ENCODE results near the gene ACO2. TPM values are rescaled to one million over a fixed set of nuclear protein-coding genes. Genes with fewer than 3 reads are reported as not detected.

Gene ACO2
- total RNA-seq, 1 donor from 2014 or later = 62.4 TPM

DNA sequence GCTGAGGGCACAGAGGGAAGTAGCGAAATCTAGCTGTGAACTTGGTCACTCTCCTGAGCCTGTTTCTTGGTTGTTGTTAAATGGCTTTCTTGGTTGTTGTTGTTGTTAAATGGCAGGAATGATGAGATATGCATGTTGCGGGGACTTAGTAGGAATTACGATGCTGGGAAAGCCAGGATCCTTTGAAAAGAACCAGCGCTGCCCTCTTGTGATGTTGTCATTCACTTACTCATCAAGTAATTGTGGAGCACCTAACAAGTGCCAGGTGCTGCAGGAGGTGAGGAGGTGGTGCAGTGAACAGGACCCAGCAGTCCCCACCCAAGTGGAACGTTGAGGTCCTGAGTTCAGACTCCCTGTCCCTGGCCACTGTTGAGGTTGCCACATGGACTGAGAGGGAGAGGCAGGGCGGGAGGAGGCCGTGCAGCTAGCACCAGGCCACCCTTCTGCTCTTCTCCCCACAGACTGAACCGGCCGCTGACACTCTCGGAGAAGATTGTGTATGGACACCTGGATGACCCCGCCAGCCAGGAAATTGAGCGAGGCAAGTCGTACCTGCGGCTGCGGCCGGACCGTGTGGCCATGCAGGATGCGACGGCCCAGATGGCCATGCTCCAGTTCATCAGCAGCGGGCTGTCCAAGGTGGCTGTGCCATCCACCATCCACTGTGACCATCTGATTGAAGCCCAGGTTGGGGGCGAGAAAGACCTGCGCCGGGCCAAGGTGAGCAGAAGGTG, 38.6 kb downstream of the ACO2 start:
- Mint-ChIP-seq H3K4me3 (ENCODE audit: unreplicated experiment) (no peak overlapping the region), H3K36me3 (ENCODE audit: low read depth) (peaks cover 4% of the 10 kb centered on the region), H3K27me3 (ENCODE audit: low read depth) (no peaks in the 10 kb centered on the region), H3K27ac (ENCODE audit: unreplicated experiment) (no peak overlapping the region), H3K9me3 (ENCODE audit: low read depth) (no peaks in the 10 kb centered on the region), H3K4me1 (ENCODE audit: low read depth) (peaks cover 12% of the 10 kb centered on the region)
- no peak for DNase-seq (ENCODE audit: low spot score)
- TF ChIP-seq, protein P1, sequence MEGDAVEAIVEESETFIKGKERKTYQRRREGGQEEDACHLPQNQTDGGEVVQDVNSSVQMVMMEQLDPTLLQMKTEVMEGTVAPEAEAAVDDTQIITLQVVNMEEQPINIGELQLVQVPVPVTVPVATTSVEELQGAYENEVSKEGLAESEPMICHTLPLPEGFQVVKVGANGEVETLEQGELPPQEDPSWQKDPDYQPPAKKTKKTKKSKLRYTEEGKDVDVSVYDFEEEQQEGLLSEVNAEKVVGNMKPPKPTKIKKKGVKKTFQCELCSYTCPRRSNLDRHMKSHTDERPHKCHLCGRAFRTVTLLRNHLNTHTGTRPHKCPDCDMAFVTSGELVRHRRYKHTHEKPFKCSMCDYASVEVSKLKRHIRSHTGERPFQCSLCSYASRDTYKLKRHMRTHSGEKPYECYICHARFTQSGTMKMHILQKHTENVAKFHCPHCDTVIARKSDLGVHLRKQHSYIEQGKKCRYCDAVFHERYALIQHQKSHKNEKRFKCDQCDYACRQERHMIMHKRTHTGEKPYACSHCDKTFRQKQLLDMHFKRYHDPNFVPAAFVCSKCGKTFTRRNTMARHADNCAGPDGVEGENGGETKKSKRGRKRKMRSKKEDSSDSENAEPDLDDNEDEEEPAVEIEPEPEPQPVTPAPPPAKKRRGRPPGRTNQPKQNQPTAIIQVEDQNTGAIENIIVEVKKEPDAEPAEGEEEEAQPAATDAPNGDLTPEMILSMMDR (IDR thresholded peaks at IDR 0.05) = no peak

DNA sequence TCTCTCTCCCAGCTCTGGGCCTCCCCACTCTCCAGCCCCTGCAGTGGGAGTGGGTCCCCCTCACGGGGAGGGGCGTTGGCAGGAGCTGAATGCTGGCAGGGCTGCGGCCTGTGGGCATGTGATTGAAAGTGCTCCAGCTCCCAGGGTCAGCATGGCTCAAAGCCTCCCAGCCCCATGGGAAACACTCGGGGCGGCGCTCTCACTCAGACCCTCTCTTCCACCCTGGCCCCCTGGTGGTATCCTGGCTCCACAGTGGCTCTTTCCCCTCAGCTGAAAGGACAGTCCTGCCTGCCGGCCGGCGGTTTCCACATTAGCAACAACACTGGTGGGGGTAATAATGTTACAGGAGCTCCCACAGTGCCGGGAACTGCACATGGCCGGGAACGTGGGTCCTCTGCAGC, 39.9 kb downstream of the ACO2 start:
- Mint-ChIP-seq H3K27ac (ENCODE audit: unreplicated experiment) (no peak overlapping the region), H3K27me3 (ENCODE audit: low read depth) (no peaks in the 10 kb centered on the region)

DNA sequence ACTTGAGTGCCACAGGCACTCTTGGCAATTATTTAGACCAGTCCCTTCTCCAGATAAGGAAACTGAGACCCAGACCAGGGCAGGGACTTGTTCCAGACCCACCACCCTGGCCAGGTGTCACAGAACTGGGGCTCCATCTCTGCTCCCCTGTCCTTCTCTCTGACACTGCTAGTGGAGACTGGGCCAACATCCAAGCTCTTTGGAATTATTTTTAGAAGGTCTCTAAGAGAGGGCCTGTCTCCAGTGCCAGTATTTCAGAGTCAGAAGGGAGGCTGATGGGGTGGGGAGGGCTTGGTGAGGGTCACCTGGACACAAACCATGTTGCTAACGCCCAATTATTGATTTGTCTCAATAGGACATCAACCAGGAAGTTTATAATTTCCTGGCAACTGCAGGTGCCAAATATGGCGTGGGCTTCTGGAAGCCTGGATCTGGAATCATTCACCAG, 42.6 kb downstream of the ACO2 start:
- H3K9me3 Mint-ChIP-seq (ENCODE audit: low read depth) = no peaks in the 10 kb centered on the region
- no peaks in the 10 kb centered on the region for H3K27me3 Mint-ChIP-seq (ENCODE audit: low read depth)
- TF ChIP-seq, protein P1 (IDR thresholded peaks at IDR 0.05) = no peak
- H3K27ac Mint-ChIP-seq (ENCODE audit: unreplicated experiment) = peak overlapping the region; percentile 5
- peaks cover 25% of the 10 kb centered on the region for H3K4me1 Mint-ChIP-seq (ENCODE audit: low read depth)
- peaks cover 10% of the 10 kb centered on the region for H3K36me3 Mint-ChIP-seq (ENCODE audit: low read depth)
- H3K4me3 Mint-ChIP-seq (ENCODE audit: unreplicated experiment) = no peak overlapping the region
- no peak for DNase-seq (ENCODE audit: low spot score)

More for the DNA sequence above, 39.9 kb downstream of the ACO2 start:
- Mint-ChIP-seq H3K9me3 (ENCODE audit: low read depth) (no peaks in the 10 kb centered on the region), H3K36me3 (ENCODE audit: low read depth) (peaks cover 7% of the 10 kb centered on the region), H3K4me1 (ENCODE audit: low read depth) (peaks cover 25% of the 10 kb centered on the region), H3K4me3 (ENCODE audit: unreplicated experiment) (no peak overlapping the region)
- no peak for DNase-seq (ENCODE audit: low spot score)
- TF ChIP-seq, protein P1 (IDR thresholded peaks at IDR 0.05) = peak; percentile 34

DNA sequence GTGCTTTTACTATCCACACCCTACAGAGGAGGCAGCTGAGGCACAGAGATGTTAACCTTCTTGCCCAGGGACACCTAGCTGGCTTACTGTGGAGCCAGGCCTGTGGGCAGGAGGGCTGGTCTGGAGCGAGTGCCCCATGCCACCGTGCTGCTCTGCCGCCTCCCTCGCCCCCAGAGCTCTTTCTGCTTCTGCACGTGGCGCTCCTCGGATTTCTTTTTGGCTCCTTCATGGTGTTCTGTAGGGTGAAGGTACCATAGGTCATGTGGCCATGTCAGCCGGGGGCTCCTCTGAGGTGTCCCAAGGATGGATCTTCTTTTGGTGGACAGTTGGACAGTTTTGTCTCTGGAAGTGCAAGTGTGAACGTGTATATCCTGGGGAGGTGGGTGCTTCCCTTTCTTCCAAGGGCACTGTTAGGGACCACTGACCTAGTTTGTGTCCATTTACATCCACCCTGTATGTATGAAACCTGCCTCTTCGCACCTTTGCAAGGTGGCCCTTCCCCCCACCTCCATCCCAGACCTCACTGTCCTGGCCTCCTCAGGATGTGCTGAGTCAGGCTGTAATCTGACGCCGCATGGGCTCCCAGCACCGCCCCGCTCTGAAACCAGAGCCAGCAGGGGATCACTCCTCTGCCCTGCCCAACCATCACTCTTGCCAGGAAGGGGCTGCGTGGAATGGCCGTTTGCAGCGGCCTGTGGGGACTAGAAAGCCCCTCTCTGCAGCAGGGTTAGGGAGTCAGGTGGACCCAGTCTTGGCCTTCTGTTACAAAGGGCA, 43.7 kb downstream of the ACO2 start:
- no peaks in the 10 kb centered on the region for H3K9me3 Mint-ChIP-seq (ENCODE audit: low read depth)
- peaks cover 25% of the 10 kb centered on the region for H3K4me1 Mint-ChIP-seq (ENCODE audit: low read depth)

DNA sequence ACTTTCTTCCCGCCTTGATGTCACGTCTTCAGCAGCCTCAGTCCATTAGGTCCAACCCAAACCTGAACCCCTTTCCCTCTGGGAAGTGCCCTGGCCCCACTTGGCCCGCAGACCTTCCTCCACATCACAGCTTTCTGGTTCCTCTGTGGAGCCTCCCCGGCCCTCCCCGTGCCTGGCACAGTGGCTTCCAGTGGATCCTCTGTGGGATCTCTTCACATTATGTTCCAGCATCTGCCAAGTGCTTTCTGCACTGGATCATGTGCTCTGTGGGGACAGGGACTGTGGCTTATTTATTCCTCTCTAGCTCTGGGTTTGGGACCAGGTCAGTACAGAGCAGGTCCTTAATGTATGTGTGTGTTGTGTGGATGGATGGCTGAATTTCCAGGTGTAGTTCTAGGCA, 44.5 kb downstream of the ACO2 start:
- peaks cover 25% of the 10 kb centered on the region for H3K4me1 Mint-ChIP-seq (ENCODE audit: low read depth)
- H3K27ac Mint-ChIP-seq (ENCODE audit: unreplicated experiment) = peak overlapping the region; percentile 96
- DNase-seq (ENCODE audit: low spot score) = no peak
- H3K9me3 Mint-ChIP-seq (ENCODE audit: low read depth) = no peaks in the 10 kb centered on the region
- H3K36me3 Mint-ChIP-seq (ENCODE audit: low read depth) = peaks cover 8% of the 10 kb centered on the region
- TF ChIP-seq, protein P1 (IDR thresholded peaks at IDR 0.05) = no peak
- H3K27me3 Mint-ChIP-seq (ENCODE audit: low read depth) = no peaks in the 10 kb centered on the region
- H3K4me3 Mint-ChIP-seq (ENCODE audit: unreplicated experiment) = no peak overlapping the region

More for the DNA sequence above, 43.7 kb downstream of the ACO2 start:
- Mint-ChIP-seq H3K27me3 (ENCODE audit: low read depth) (no peaks in the 10 kb centered on the region), H3K36me3 (ENCODE audit: low read depth) (peaks cover 10% of the 10 kb centered on the region), H3K27ac (ENCODE audit: unreplicated experiment) (peak overlapping the region; percentile 96), H3K4me3 (ENCODE audit: unreplicated experiment) (no peak overlapping the region)
- TF ChIP-seq, protein P1 (IDR thresholded peaks at IDR 0.05) = no peak
- DNase-seq (ENCODE audit: low spot score) = no peak

All from chondrocyte (in vitro differentiated cells).